ENCODE measurements around the gene THTPA.

Gene THTPA

GRCh38 chr14:23571701-23572523 is 15.8 kb downstream of the THTPA start:
- no peaks in the 10 kb centered on the region for H3K27me3 ChIP-seq (ENCODE audit: control insufficient read depth, insufficient read depth, low read length)
- H3K4me3 ChIP-seq (ENCODE audit: low read depth, low read length), result no peak overlapping the region
- H2AFZ ChIP-seq, result no peak overlapping the region
- H3K36me3 ChIP-seq (ENCODE audit: control insufficient read depth, insufficient read depth, low read length), result no peaks in the 10 kb centered on the region
- H3K4me1 ChIP-seq, result peaks cover 18% of the 10 kb centered on the region
- H3K4me2 ChIP-seq (ENCODE audit: low read length), result no peak overlapping the region
- no peak overlapping the region for H3K9ac ChIP-seq
- TF ChIP-seq CTCF (IDR thresholded peaks at IDR 0.05), result no peak
- H3K79me2 ChIP-seq, result no peaks in the 10 kb centered on the region
- H3K27ac ChIP-seq, result no peak overlapping the region
- no peaks in the 10 kb centered on the region for H3K9me3 ChIP-seq (ENCODE audit: control insufficient read depth, low read length)

GRCh38 chr14:23572524-23572828 is 16.4 kb downstream of the THTPA start:
- Histone ChIP-seq H3K27ac (no peak overlapping the region), H3K9me3 (ENCODE audit: control insufficient read depth, low read length) (no peaks in the 10 kb centered on the region), H3K36me3 (ENCODE audit: control insufficient read depth, insufficient read depth, low read length) (no peaks in the 10 kb centered on the region), H3K79me2 (no peaks in the 10 kb centered on the region), H3K4me3 (ENCODE audit: low read depth, low read length) (no peak overlapping the region), H3K9ac (no peak overlapping the region), H3K27me3 (ENCODE audit: control insufficient read depth, insufficient read depth, low read length) (no peaks in the 10 kb centered on the region), H3K4me2 (ENCODE audit: low read length) (no peak overlapping the region), H3K4me1 (peaks cover 18% of the 10 kb centered on the region), H2AFZ (no peak overlapping the region)
- no peak for TF ChIP-seq CTCF (IDR thresholded peaks at IDR 0.05)

GRCh38 chr14:23572836-23573235 is 16.8 kb downstream of the THTPA start:
- no peaks in the 10 kb centered on the region for H3K79me2 ChIP-seq
- H3K27ac ChIP-seq, result no peak overlapping the region
- H3K4me3 ChIP-seq (ENCODE audit: low read depth, low read length), result no peak overlapping the region
- no peak for TF ChIP-seq CTCF (IDR thresholded peaks at IDR 0.05)
- H3K9ac ChIP-seq, result no peak overlapping the region
- H3K9me3 ChIP-seq (ENCODE audit: control insufficient read depth, low read length), result no peaks in the 10 kb centered on the region
- peaks cover 18% of the 10 kb centered on the region for H3K4me1 ChIP-seq
- peaks cover 3% of the 10 kb centered on the region for H3K27me3 ChIP-seq (ENCODE audit: control insufficient read depth, insufficient read depth, low read length)
- no peaks in the 10 kb centered on the region for H3K36me3 ChIP-seq (ENCODE audit: control insufficient read depth, insufficient read depth, low read length)
- H3K4me2 ChIP-seq (ENCODE audit: low read length), result no peak overlapping the region
- no peak overlapping the region for H2AFZ ChIP-seq

GRCh38 chr14:23573384-23574015 is 17.4 kb downstream of the THTPA start:
- no peak overlapping the region for H3K9ac ChIP-seq
- no peak overlapping the region for H3K4me2 ChIP-seq (ENCODE audit: low read length)
- no peak for TF ChIP-seq CTCF (IDR thresholded peaks at IDR 0.05)
- H3K4me3 ChIP-seq (ENCODE audit: low read depth, low read length), result no peak overlapping the region
- no peaks in the 10 kb centered on the region for H3K36me3 ChIP-seq (ENCODE audit: control insufficient read depth, insufficient read depth, low read length)
- peaks cover 3% of the 10 kb centered on the region for H3K27me3 ChIP-seq (ENCODE audit: control insufficient read depth, insufficient read depth, low read length)
- H3K79me2 ChIP-seq, result no peaks in the 10 kb centered on the region
- H3K27ac ChIP-seq, result no peak overlapping the region
- no peaks in the 10 kb centered on the region for H3K9me3 ChIP-seq (ENCODE audit: control insufficient read depth, low read length)
- H3K4me1 ChIP-seq, result peaks cover 13% of the 10 kb centered on the region
- no peak overlapping the region for H2AFZ ChIP-seq
